OCI-LY7 (cell line): Measurements from ENCODE around the gene TTLL5.

Source experiments
- CTCF ChIP-seq: fragments of 200-600 bp; sonication (generic); conservative IDR thresholded peaks from 2 replicates; pipeline ENCODE4 v1.5.1; 2014; ENCODE audit warnings: mild to moderate bottlenecking, antibody characterized with exemption, low read length, moderate library complexity, mixed read lengths
- EZH2phosphoT487 ChIP-seq: fragments of 200-600 bp; sonication (generic); IDR thresholded peaks from 2 replicates; pipeline ENCODE4 v1.6.1; 2018; ENCODE audit warnings: low read depth, borderline replicate concordance, mild to moderate bottlenecking, mixed run types, antibody characterized with exemption, low read length, moderate library complexity, mixed read lengths

GRCh38 chr14:75752907-75753594 lies 92.0 kb downstream of the TTLL5 start:
- TF ChIP-seq CTCF, result no peak
- TF ChIP-seq EZH2phosphoT487, result no peak
